NCI-H2081 (cell line): ENCODE data around the gene RAMP3.

ENCODE experiments used
- DNase-seq, 2 experiments: peaks; one replicate each; lab custom pipeline; 2025; lab: John Stamatoyannopoulos, UW

RAMP3 gene

GRCh38 chr7:45223728-45224630, 66.4 kb downstream of the RAMP3 start:
- DNase-seq = no peak

- no peak for DNase-seq
These were observed 67.2 kb downstream of the RAMP3 start for GRCh38 chr7:45224832-45225231.

GRCh38 chr7:45225311-45225947, 67.8 kb downstream of the RAMP3 start:
- no peak for DNase-seq

- DNase-seq = no peak
These were observed 68.4 kb downstream of the RAMP3 start for GRCh38 chr7:45225948-45226335.

- no peak for DNase-seq
These were observed 71.7 kb downstream of the RAMP3 start for GRCh38 chr7:45229156-45229920.

- no peak for DNase-seq
These were observed 72.5 kb downstream of the RAMP3 start for GRCh38 chr7:45230083-45230482.

- no peak for DNase-seq
These were observed 73.1 kb downstream of the RAMP3 start for GRCh38 chr7:45230611-45231165.

DNA sequence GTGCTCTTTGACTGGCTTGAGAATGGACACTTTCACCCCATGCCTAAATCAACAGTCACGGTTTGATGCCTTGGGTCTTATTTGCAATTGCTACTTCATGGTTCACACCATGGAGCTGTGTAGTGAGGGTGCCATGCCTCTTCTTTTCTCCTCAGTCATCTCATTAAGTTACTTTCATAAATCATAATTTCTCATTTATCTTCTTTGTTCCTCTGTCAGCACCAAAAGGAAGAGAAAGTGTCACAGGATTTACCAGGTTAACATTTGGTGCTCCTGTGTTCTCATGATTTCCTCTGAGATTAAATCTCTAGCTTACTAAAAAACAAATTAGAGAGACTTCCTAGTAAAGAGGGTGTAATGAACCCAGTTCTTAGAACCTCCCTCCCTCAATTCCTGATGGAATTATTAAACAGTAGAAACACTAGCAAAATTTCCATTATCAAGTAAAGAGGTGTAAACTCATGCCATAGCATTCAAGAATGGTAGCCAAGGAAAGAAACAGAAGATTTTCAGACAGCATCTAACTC, 75.7 kb downstream of the RAMP3 start:
- no peak for DNase-seq
